IMR-90 (cell line): Measurements from ENCODE around the gene ZEB2. TPM values are rescaled to one million over a fixed set of nuclear protein-coding genes. Genes with fewer than 3 reads are reported as not detected.

Experiments used
- ATAC-seq: fragments of 200-7000 bp; cut with Tn5 transposase; 2 replicates; pipeline ENCODE4 v1.9.1; 2020; ENCODE audit warnings: low read depth, mild to moderate bottlenecking, moderate library complexity
- BruUV-seq: library from RNA; stranded (reverse); fragments of 400-500 nt; replicated peaks from 2 replicates; lab custom pipeline; 2021; lab: Mats Ljungman, UMichigan
- CTCF ChIA-PET: fragments of 300-600 bp; formaldehyde crosslinking; extraction: SDS; loops from one replicate; lab custom pipeline; 2021; ENCODE audit warnings: antibody characterized with exemption; lab: Yijun Ruan, JAX
- POLR2A ChIA-PET: fragments of 300-600 bp; sonication (Branson Sonifier 250); formaldehyde crosslinking; loops from one replicate; lab custom pipeline; 2022; ENCODE audit warnings: antibody characterized with exemption; ENCODE audit not compliant: unreplicated experiment; lab: Charles Lee
- DNase-seq: peaks from one replicate; pipeline ENCODE4 v3.0.0; 2013
- H2AFZ ChIP-seq: replicated peaks from 2 replicates; pipeline ENCODE3; 2013; ENCODE audit warnings: low read length, mild to moderate bottlenecking; ENCODE audit not compliant: poor library complexity
- H2AK5ac ChIP-seq: 2 replicates; pipeline ENCODE4 v1.6.1; 2013; ENCODE audit warnings: low read depth, low read length, inconsistent platforms
- H2AK9ac ChIP-seq: replicated peaks from 2 replicates; pipeline ENCODE3; 2013; ENCODE audit warnings: mild to moderate bottlenecking, low read depth, low read length, moderate library complexity; ENCODE audit not compliant: poor library complexity
- H2BK120ac ChIP-seq: 2 replicates; pipeline ENCODE4 v1.6.1; 2013; ENCODE audit warnings: low read depth, low read length, inconsistent platforms
- H2BK15ac ChIP-seq: 3 replicates; pipeline ENCODE4 v1.6.1; 2013; ENCODE audit warnings: low read depth, low read length, inconsistent platforms
- H2BK20ac ChIP-seq: 2 replicates; pipeline ENCODE4 v1.6.1; 2013; ENCODE audit warnings: low read depth, mild to moderate bottlenecking, inconsistent platforms, low read length, moderate library complexity
- H2BK5ac ChIP-seq: 2 replicates; pipeline ENCODE4 v1.6.1; 2013; ENCODE audit warnings: mild to moderate bottlenecking, low read depth, low read length, inconsistent platforms; ENCODE audit not compliant: poor library complexity, severe bottlenecking
- H3K14ac ChIP-seq: replicated peaks from 2 replicates; pipeline ENCODE4 v1.6.1; 2013; ENCODE audit warnings: low read depth, low read length, inconsistent platforms
- H3K18ac ChIP-seq: 2 replicates; pipeline ENCODE4 v1.6.1; 2013; ENCODE audit warnings: low read depth, low read length, control low read depth
- H3K23ac ChIP-seq: 2 replicates; pipeline ENCODE4 v1.6.1; 2013; ENCODE audit warnings: low read depth, low read length, inconsistent platforms
- H3K27ac ChIP-seq: 2 replicates; pipeline ENCODE4 v1.5.1; 2013; ENCODE audit warnings: mild to moderate bottlenecking, control low read depth, low read length; ENCODE audit not compliant: insufficient read depth
- H3K27me3 ChIP-seq: 2 replicates; pipeline ENCODE4 v1.6.1; 2013; ENCODE audit warnings: low read length; ENCODE audit not compliant: control insufficient read depth, insufficient read depth
- H3K36me3 ChIP-seq: 2 replicates; pipeline ENCODE4 v1.6.1; 2013; ENCODE audit warnings: low read length, mixed read lengths; ENCODE audit not compliant: control insufficient read depth, insufficient read depth
- H3K4ac ChIP-seq: 2 replicates; pipeline ENCODE4 v1.6.1; 2013; ENCODE audit warnings: low read depth, low read length, inconsistent platforms
- H3K4me1 ChIP-seq: 2 replicates; pipeline ENCODE4 v1.6.1; 2013; ENCODE audit warnings: low read length, mixed read lengths; ENCODE audit not compliant: control insufficient read depth, insufficient read depth
- H3K4me2 ChIP-seq: 2 replicates; pipeline ENCODE4 v1.6.1; 2013; ENCODE audit warnings: low read depth, mild to moderate bottlenecking, control low read depth, low read length, moderate library complexity
- H3K4me3 ChIP-seq: 2 replicates; pipeline ENCODE4 v1.5.1; 2013; ENCODE audit warnings: low read depth, mild to moderate bottlenecking, control low read depth, low read length, moderate library complexity; ENCODE audit not compliant: insufficient read depth
- H3K56ac ChIP-seq: 2 replicates; pipeline ENCODE4 v1.6.1; 2013; ENCODE audit warnings: low read length, inconsistent platforms; ENCODE audit not compliant: insufficient read depth; ENCODE audit errors: extremely low read depth
- H3K79me1 ChIP-seq, 2 experiments: 2 replicates each; pipeline ENCODE4 v1.6.1; 2013; ENCODE audit warnings: low read length in 2 of 2, inconsistent platforms in 1 of 2, low read depth in 1 of 2
- H3K9ac ChIP-seq: 2 replicates; pipeline ENCODE4 v1.6.1; 2013; ENCODE audit warnings: low read depth, low read length, control low read depth
- H3K9me1 ChIP-seq: 2 replicates; pipeline ENCODE4 v1.6.1; 2013; ENCODE audit warnings: low read length, inconsistent platforms; ENCODE audit not compliant: insufficient read depth
- H3K9me3 ChIP-seq: 2 replicates; pipeline ENCODE4 v1.6.1; 2013; ENCODE audit warnings: low read length; ENCODE audit not compliant: control insufficient read depth, insufficient read depth
- H4K20me1 ChIP-seq: 2 replicates; pipeline ENCODE4 v1.6.1; 2013; ENCODE audit warnings: low read length, inconsistent platforms; ENCODE audit not compliant: insufficient read depth
- H4K5ac ChIP-seq: 2 replicates; pipeline ENCODE4 v1.6.1; 2013; ENCODE audit warnings: mild to moderate bottlenecking, low read depth, low read length, control low read depth
- H4K8ac ChIP-seq, 2 experiments: 2 replicates each; pipeline ENCODE4 v1.6.1; 2013; ENCODE audit warnings: low read depth in 2 of 2, low read length in 2 of 2, control low read depth in 1 of 2, inconsistent platforms in 1 of 2
- H4K91ac ChIP-seq: 2 replicates; pipeline ENCODE4 v1.6.1; 2013; ENCODE audit warnings: low read depth, low read length, inconsistent platforms; ENCODE audit not compliant: insufficient read depth
- MAFK ChIP-seq: IDR thresholded peaks from 2 replicates; pipeline ENCODE4 v1.6.1; 2012; ENCODE audit warnings: low read depth, low read length, improper control_type of control experiment
- RAD21 ChIP-seq: IDR thresholded peaks from 2 replicates; pipeline ENCODE4 v1.6.1; 2012; ENCODE audit warnings: low read length, improper control_type of control experiment
- WGBS, 2 experiments: methylation state at CpG; one replicate each; pipeline versions ENCODE4 v1.1.5 to v1.1.7; 2013; ENCODE audit warnings: missing lambda C conversion rate in 2 of 2; ENCODE audit not compliant: insufficient read length in 1 of 2; ENCODE audit errors: extremely low coverage in 2 of 2; 5-methylcytosine and 5-hydroxymethylcytosine counted together
- dilution Hi-C: fragments of 300-500 bp; cut with HindIII; formaldehyde crosslinking; loops from one replicate; pipeline ENCODE4 v1.14.3; 2018; ENCODE audit warnings: low sequenced_read_pairs; ENCODE audit not compliant: unreplicated experiment
- in situ Hi-C: fragments of 300-500 bp; cut with MboI; formaldehyde crosslinking; loops from 3 replicates; pipeline ENCODE4 v1.14.3; 2019; ENCODE audit warnings: low sequenced_read_pairs, inconsistent platforms, mixed read lengths
- intact Hi-C: fragments of 100-400 bp; cut with micrococcal nuclease; formaldehyde crosslinking; loops from 2 replicates; pipeline ENCODE4 v1.10.0; 2022
- polyA plus RNA-seq, 3 experiments: library from polyadenylated mRNA; depleted of rRNA; stranded (reverse); fragments of >200 nt; gene quantifications; 2 replicates each; pipeline ENCODE4 v1.2.3, GENCODE V29; 2012; ENCODE audit warnings: low replicate concordance in 1 of 3
- total RNA-seq: library from RNA; depleted of rRNA; stranded (reverse); fragments of >200 nt; gene quantifications from 2 replicates; pipeline ENCODE4 v1.2.3, GENCODE V29; 2012

Gene ZEB2
- total and polyA plus RNA-seq, 2 of the 4 experiments (the other 2 are of a cell fraction): 22.4 to 50.9 TPM

DNA sequence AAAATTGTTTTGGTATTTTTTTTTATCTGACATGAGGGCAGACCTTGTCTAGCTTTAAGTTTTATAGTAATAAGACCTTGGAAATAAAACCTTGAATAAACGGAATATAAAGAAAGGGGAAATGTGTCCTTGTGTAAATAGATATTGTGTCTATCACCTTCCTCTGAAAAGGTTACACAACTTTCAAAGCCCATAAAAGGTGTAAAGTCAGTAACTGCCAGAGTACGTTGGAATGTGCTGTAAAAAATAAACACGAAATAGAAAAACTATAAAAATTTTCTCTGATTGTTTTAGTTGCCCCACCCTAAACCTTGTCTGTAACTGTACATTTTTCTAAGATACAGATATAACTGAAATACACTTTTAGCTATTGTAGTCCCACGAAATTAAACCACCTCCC is 82.3 kb downstream of the ZEB2 start:
- Histone ChIP-seq H3K23ac (no peak overlapping the region), H3K4ac (no peak overlapping the region), H3K79me1 (peaks cover 36 to 38% of the 10 kb centered on the region in 2 experiments), H3K27ac (no peak overlapping the region), H3K14ac (no peak overlapping the region), H3K36me3 (0 out of 2 replicates have a peak, but pooled peaks cover 4% of the 10 kb centered on the region), H2AK5ac (no peak overlapping the region), H2AK9ac (no peak overlapping the region), H4K5ac (no peak overlapping the region), H3K9ac (no peak overlapping the region), H3K4me3 (no peak overlapping the region), H3K9me1 (peaks cover 3% of the 10 kb centered on the region; the same call in 1 of the 2 replicates), H3K4me1 (peaks cover 7% of the 10 kb centered on the region), H3K9me3 (no peaks in the 10 kb centered on the region), H2BK120ac (no peak overlapping the region), H3K56ac (no peak overlapping the region), H2BK5ac (no peak overlapping the region), H3K18ac (no peak overlapping the region), H4K8ac (no peak overlapping the region), H4K91ac (no peak overlapping the region), H4K20me1 (peaks cover 5% of the 10 kb centered on the region; the same call in 1 of the 2 replicates), H2AFZ (no peak overlapping the region), H2BK20ac (no peak overlapping the region), H2BK15ac (no peak overlapping the region), H3K4me2 (no peak overlapping the region), H3K27me3 (no peaks in the 10 kb centered on the region)
- POLR2A ChIA-PET: no interaction called here
- no TSS peak for BruUV-seq
- no peak for TF ChIP-seq RAD21
- TF ChIP-seq MAFK: no peak
- CTCF ChIA-PET: no interaction called here
- intact Hi-C loops: no loop called here
- 40% methylated on average over 1 of the region's 4 CpGs; no CpG with 5 or more reads in 1 of the 2 experiments for WGBS, 2 experiments
- in situ Hi-C loops: no loop called here
- DNase-seq: no peak
- dilution Hi-C loops: no loop called here
- ATAC-seq: no peak
